HG03520 (cell line): ENCODE measurements around the gene ICAM3.
"Not testable (repeated sequence)": the region's sequence is repeated elsewhere in the genome, so short reads cannot be mapped to it uniquely, and the experiment has no call there.

ENCODE experiments used
- ATAC-seq: cut with Tn5 transposase; IDR thresholded peaks from one replicate; pipeline ENCODE4 v1.9.1; 2021; ENCODE audit warnings: mild to moderate bottlenecking, moderate library complexity; ENCODE audit not compliant: unreplicated experiment

Gene ICAM3

DNA sequence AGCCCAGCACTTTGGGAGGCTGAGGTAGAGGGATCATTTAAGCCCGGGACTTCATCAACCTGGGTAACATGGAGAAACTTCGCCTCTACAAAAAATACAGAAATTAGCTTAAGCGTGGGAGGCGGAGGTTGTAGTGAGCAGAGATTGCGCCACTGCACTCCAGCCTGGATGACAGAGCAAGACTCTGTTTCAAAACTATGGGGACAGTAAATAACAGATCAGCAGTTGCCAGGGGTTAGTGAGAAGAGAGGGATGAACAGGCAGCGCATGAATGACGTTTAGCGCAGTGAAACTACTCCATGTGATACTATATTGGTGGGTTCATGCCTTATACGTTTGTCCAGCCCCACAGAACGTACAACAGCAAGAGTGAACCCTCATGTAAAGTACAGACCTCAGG lies 7.1 kb upstream of the ICAM3 start:
- no peak for ATAC-seq

DNA sequence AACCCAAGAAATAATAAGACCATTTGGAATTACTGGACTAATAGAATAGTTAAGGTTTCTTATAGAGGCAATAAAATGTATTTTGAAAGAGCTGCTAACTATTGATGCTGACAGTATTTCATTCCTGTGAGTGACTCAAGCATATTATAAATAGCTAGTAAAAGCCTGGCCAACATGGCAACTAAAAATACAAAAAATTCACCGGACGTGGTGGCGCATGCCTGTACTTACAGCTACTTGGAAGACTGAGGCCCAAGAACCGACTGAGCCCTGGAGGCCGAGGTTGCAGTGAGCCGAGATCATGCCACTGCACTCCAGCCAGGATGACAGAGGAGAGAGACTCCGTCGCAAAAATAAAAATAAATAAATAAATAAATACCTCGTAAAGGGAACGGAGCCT lies 5.4 kb upstream of the ICAM3 start:
- ATAC-seq = no peak

DNA sequence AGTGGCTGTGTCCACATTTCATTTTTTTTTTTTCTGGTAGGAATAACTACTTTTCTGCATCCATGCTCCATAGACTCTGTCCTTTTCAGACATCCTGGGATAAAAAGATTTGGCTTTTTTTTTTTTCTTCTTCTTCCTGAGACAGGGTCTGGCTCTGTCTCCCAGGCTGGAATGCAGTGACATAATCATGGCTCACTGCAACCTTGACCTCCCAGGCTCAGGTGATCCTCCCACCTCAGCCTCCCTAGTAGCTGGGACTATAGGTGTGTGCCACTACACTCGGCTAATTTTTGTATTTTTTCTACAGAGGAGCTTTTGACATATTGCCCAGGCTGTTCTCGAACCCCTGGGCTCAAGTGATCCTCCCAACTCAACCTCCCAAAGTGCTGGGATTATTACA lies 4.1 kb upstream of the ICAM3 start:
- ATAC-seq = no peak

DNA sequence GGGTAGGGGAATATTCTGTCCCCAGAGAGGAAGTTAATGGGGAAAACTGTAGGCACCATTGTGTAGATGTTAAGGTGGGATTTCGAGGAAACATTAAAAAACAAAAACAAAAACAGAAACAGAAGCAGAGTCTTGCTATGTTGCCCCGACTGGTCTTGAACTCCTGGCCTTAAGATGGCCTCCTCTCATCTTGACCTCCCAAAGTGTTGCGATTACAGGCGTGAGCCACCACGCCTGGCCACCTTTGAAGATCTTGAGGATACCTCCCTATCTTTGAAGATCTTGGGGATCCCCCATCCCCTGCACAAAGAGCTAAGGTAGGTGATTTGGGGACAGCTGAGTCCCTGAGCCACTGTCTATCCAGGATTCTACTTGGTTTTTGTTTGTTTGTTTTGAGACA lies 553 bp upstream of the ICAM3 start:
- no peak for ATAC-seq

DNA sequence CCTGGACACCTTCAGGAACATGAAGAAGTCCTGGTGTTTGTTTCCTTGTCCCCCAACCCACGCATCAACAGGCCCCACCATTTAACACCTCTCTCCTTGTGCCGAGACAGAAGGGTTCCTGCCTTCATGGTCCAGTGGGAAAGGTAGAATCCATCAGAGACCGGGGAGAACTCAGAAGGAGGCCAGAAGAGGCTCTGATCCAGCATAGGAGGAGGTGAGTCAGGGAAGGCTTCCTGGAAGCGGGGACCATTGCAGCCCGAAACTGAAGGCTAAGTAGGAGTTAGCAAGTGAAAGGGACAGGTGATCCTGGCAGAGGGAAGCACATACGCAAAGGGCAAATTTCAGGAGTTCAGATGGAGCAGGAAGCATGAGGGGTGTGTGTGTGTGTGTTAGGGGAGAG lies 484 bp downstream of the ICAM3 start:
- ATAC-seq = no peak

DNA sequence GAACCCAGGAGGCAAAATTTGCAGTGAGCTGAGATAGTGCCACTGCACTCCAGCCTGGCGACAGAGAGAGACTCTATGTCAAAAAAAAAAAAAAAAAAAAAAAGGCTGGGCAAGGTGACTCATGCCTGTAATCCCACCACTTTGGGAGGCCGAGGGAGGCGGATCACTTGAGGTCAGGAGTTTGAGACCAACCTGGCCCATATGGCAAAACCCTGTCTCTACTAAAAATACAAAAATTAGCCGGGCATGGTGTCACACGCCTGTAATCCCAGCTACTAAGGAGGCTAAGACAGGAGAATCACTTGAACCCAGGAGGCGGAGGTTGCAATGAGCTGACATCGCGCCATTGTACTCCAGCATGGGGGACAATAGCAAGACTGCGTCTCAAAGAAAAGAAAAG lies 2.7 kb downstream of the ICAM3 start:
- not testable (repeated sequence) for ATAC-seq

DNA sequence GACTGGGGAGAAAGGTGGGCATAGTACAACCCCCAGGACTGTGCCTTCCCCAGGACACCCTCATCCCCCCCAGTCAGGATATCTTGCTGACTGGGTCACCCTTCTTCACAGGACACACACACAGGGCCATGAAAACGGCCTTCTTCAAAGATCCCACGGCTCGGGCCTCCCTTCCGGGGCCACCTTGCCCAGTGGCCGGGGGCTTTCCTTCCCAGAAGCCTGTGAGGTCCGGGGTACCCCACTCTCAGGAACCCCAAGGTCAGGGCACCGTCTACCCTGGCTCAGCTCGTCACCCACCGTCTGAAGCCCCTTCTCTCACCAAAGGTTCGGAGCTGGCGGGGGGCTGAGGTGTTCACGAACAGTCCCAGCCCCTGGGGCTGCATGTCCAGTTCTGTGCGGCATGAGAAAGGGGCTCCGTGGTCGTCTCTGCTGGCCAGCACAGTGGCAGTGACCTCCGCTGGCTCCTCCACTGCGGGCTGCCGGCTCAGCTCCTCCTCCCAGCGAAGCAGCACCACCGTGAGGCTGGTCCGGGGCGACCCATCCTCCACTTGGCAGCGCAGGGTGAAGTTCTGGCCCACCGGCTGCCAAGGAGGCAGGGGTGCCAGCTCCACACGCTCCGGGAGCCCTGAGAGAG lies 4.0 kb downstream of the ICAM3 start:
- ATAC-seq = no peak

DNA sequence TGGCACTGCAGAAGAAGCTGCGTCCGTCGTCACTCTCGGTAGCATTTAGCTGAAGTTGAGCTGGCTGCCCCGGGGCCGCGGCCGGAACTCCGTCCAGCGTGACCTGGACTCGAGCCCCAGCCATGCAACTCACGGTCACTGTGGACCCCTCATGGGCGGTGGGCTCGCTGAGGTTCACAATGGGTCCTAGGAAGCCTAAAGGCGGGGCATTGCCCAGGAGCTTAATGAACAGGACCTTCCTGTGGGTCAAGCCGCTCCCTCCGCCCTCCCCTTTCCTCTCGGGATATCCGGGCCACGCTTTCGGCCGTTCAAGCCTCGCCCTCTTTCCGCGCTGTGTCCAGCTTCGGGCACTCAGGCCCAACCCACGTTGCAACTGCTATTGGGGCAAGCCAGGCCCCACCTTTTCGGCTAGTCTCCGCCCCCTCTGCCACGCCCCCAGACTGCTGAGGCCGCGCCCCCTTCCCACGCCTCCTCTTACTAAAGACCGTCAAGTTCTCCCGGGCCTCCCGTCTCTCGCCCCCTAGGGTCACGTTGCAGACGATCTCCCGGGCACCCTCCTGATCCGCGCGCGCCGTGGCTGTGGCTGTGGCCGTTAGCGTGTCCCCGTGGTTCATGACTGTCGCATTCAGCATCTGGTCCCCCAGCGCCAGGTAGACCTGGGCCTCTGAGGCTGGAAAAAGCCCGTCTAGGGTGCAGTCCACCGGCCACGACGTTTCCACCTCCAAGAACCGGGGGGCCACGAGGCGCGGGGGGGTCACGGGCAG lies 4.7 kb downstream of the ICAM3 start:
- no peak for ATAC-seq

DNA sequence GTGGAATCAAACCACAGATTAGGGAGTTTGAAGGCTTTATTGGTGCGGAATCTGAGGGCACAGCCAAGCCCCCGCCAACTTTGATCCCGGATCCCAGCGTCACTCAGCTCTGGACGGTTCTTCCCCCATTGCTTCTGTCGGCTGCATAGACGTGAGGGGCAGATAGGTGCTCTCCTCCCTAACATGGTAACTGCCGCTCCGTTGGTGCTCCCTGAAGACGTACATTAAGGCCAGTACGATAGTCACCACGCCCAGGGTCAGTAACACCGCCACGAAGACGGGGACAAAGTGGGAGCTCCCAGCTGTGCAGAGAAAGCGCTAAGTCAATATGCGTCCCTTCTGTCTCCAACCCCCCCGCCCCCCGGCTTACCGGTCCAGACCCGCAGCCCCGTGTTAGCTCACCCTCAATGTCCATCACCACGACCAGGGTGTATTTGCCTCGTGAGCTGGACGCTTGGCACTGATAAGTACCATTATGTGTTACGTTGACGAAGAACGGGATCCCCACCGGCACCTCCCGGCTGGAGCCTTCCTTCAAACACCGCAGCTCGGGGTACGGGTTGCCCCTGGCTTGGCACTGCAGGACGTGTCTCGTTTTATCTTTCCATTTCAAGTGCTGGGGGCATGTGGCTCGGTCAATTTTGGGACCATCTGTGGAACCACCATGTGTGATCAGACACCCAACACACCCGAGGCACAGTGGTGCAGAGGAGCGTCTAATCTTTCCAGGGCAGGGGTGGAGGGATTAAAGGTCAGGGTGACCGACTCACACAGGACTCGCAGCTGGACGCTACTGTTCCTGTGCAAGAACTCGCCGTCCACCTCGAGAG lies 5.5 kb downstream of the ICAM3 start:
- ATAC-seq = no peak

DNA sequence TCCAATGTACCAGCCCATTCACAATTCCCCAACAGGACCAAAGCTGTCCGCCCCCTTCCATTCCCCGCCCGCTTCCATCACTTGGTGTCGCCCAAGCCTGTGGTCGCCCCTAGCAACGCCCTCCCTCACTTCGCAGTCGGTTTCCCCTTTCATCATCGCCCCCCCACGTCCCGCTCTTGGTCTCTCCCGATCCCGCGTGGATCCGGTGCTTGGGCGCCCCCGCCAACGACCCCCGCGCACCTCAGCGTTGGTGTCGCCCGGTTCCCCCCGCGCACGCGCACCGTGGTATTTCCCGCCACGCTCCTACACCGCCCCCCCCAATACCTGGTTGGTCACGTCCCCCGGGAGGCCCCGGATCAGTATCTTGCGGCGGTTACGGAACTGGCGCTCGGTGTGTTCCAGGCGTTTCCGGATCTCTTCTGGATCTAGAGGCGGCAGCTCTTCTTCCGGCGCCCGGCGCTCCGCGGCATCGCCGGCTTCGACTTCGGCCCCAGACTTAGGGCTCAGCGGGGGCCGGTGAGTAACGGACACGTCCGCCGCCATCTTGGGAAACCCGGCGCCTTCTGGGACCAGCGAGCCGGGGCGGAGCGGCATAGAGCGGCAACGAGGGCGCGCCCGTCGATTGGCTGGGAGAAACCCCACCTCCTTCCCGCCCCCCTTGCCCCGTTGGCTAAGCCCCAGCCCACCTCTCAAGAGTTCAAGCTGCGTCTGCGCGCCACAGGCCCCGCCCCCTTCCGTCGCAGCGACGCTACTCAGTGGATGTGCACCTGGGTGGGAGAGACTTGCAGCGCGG lies 6.3 kb downstream of the ICAM3 start, which contains the start of gene RAVER1:
Gene RAVER1 (minus strand): TSS at position 565 of the 793 bp plus-strand sequence. CDS start 22 bp downstream, at position 543.
- ATAC-seq = peak; percentile 68

DNA sequence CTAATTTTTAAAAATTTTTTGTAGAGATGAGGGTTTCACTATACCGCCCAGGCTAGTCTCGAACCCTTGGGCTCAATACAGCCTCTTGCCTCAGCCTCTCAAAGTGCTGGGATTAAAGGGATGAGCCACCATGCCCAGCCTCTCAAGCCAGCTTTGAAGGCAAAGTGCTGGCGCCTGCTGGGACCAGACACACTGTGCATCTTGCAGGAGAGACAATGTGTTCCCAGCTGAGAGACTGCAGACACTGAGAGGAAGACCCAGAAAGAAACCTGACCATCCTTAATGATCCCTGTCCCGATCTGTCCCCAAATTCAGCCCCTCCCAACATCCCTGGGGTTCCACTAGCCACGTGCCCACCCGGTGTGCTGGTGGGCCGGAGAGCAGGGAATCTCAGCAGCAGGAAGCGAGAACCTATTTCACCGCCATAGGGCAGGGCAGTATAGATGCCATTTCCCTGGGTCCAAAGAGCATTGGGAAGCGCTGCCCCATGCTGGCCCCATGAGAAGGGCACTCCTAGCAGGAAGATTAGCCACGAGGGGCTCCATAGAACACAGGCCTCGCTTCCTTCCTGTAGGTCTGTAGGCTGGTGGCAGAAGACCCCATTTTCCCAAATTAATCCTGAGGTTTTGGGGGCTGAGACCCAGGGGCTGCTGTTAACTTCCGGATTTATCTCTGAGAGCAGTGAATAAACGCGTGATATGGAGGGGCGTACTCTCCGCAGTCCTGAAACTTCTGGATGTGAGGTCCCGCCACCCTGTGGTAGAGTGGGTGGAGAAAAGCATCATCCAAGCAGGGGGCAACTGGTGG lies 7.1 kb downstream of the ICAM3 start:
- ATAC-seq = no peak

DNA sequence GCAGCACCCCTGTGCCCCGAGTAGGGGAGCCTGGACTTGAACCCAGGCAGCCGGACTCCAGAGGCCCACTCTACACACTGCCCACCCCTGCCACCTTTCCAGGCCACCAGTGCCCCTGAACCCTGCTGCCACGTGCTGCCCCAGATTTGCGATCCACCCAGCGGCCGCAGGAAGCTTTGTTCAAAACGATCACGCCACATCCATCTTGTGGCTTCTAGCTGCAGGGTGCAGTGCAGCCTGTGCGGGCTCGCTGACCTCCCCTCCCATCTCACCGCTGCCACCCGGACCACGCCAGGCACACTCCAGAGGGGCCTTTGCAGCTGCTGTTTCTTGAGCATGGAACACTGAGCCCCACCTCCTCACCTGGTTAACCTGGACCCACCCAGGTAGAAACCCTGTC lies 9.9 kb downstream of the ICAM3 start:
- ATAC-seq = no peak

DNA sequence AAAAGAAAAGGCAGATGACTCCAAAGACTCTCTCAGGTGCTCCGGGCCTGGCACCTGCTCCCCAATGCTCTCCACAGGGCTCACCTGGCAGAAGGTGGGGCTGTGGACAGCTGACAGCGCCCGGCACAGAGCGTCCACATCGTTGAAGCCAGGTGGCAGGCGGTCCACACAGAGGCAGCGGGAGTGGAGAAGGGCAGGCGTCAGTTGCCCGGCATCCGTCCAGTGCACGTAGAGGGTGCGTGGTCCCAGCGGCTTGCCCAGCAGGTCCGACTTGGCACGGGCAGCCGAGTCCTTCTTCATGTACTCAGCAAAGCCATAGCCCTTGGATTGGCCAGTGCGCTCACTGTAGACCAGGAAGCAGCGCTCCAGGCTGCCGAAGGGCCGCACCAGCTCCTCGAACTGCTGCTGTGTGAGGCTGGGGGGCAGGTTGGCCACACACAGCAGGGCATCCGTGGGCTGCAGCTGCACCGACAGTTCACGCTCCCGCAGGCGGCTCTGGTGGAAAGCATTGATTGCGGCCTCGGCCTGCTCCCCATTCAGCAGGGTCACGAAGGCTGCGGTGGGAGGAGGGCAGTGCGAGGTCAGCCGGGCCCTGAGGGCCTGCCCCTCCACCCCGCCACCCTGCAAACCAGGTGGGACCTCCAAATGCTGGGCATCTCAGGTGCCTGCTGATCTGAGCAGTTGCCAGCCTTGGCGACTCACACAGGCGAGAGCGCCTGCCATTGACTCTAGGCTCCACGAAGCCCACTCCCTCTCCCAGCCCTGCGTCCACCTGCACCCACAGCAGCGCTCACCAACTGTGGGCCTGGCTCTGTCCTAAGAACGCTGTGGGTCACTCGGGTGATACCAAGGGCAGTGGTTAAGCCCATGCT lies 10.6 kb downstream of the ICAM3 start:
- no peak for ATAC-seq

DNA sequence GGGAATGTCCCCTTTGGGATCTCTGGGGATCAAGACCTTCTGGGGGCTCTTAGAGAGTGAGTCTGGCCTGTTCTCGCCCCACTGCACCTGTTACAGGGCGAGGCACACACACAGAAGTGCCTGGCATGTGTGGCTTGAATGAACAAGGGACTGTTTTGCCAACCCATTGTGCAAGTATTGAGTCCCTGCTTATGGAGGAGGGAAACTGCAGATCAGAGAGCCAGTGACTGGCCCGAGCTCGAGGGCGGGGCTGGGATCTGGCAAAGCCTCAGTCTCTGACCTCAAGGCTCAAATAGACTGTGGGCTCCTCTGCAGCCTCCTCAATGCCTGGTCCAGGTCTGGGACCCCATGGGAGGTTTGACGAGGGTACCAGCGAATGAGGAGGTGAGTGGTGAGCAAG lies 11.6 kb downstream of the ICAM3 start:
- no peak for ATAC-seq

DNA sequence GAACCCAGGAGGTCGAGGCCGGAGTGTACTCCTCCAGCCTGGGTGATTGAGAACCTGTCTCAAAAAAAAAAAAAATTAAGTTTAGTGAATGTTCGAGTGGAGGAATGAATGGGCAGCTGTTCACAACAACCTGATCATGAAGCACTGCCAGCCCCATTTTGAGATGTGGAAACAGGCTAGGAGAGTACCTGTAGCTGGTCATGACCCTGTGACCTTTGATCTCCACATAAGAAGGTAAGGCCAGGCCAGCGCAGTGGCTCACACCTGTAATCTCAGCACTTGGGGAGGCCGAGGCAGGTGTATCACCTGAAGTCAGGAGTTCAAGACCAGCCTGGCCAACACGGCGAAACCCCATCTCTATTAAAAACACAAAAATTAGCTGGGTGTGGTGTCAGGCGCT lies 13.7 kb downstream of the ICAM3 start:
- no peak for ATAC-seq

DNA sequence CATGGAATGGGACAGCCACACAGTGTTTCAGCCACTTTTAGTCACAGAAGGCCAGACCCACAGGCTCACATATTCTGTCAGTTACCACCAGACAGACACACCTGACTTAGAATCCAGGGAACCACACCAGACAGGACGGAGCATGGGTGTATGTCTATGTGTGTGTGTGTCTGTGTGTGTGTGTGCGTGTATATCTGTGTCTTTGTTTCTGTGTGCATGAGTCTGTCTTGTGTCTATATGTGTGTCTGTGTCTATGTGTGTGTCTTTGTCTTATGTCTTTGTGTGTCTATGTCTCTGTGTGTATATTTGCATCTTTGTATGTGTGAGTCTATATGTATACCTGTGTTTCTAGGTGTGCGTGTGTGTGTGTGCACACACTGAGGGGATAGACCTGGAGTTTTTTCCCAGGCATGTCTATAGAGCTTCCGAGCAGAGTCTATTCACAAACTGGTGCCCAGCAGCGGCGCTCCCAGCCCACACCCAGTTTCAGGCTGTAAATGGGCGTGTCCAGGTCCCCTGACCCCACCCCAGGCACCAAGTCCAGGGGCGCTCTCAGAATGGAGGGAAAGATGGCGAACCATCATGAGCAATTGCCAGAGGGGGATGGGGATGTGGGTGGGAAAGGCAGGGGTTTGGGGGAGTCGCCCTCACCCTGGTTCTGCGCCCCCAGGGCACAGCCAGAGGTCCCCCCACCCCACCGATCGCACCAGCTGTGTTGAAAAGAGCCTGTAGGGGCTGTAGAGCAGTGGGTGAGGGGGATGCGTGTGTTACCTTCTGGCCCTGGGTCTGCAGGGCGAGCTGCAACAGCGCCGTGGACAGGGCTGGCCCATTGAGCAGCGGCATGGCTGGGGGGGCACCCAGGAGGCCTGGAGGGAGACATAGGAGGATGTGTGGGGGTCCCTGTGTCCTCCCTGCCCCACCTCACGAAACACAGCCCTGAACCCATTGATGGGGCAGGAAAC lies 17.3 kb downstream of the ICAM3 start:
- no peak for ATAC-seq

DNA sequence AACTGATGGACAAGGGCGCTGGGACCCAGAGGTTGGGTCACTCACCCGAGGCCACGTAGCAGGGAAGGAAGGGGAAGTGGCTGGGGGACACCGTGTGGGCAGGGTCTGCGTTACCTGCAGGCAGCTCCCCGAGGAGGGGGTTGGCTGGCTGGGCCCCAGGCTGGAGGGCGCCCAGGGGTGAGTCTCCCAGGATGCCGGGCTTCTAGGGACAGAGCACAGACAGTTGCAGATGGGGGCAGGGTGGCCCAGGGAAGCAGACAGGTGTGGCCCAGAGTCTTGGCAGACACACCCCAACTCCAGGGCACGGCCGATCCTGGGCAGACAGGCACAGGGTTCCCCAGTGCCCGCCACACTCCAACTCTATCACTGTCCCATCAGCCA lies 18.0 kb downstream of the ICAM3 start:
- ATAC-seq = no peak
